Suprapubic skin (tissue), 4 donors: ENCODE data around the gene WWOX.

Experiments used
- CTCF ChIP-seq, 2 donors: fragments of 200-600 bp in 1 of 2; fragments of 450-650 bp in 1 of 2; sonication (generic) in 1 of 2; IDR thresholded peaks; one replicate each; pipeline ENCODE4 v1.5.1; 2016 to 2019; ENCODE audit warnings: antibody characterized with exemption in 2 of 2, mild to moderate bottlenecking in 1 of 2, moderate library complexity in 1 of 2
- EP300 ChIP-seq: sonication (generic); formaldehyde crosslinking; IDR thresholded peaks from one replicate; pipeline ENCODE4 v1.6.1; 2017; ENCODE audit warnings: antibody characterized with exemption
- POLR2A ChIP-seq, 2 donors: fragments of 450-650 bp; IDR thresholded peaks; one replicate each; pipeline ENCODE4 v1.6.1; 2017; ENCODE audit warnings: antibody characterized with exemption in 2 of 2, mild to moderate bottlenecking in 2 of 2, moderate library complexity in 2 of 2
- POLR2AphosphoS5 ChIP-seq, 3 donors: sonication (generic); formaldehyde crosslinking; IDR thresholded peaks; one replicate each; pipeline ENCODE4 v1.6.1; 2017; ENCODE audit warnings: antibody characterized with exemption in 3 of 3

- TF ChIP-seq CTCF (IDR thresholded peaks at IDR 0.05) (no peak), POLR2A (IDR thresholded peaks at IDR 0.05) (no peak), POLR2AphosphoS5 (IDR thresholded peaks at IDR 0.05) (no peak), EP300 (no peak)
Measured at GRCh38 chr16:78098087-78098486, 1.4 kb upstream of the WWOX start.
